GM13976 (cell line): ENCODE data around the gene SNAP47.

Source experiments
- DNase-seq: peaks from one replicate; pipeline ENCODE4 v3.0.0; 2012; ENCODE audit warnings: low spot score
- in situ Hi-C: fragments of 300-500 bp; cut with MboI; formaldehyde crosslinking; loops from one replicate; pipeline ENCODE4 v1.12.0; 2022; ENCODE audit warnings: low sequenced_read_pairs, mixed read lengths, inconsistent platforms; ENCODE audit not compliant: unreplicated experiment
- TF ChIP-seq, protein P1 (sequence below): IDR thresholded peaks from 2 replicates; pipeline ENCODE4 v1.5.1; 2012; ENCODE audit warnings: borderline replicate concordance, mild to moderate bottlenecking; ENCODE audit not compliant: insufficient read depth; ENCODE audit errors: extremely low read depth, missing control alignments, control extremely low read depth

SNAP47 gene

DNA sequence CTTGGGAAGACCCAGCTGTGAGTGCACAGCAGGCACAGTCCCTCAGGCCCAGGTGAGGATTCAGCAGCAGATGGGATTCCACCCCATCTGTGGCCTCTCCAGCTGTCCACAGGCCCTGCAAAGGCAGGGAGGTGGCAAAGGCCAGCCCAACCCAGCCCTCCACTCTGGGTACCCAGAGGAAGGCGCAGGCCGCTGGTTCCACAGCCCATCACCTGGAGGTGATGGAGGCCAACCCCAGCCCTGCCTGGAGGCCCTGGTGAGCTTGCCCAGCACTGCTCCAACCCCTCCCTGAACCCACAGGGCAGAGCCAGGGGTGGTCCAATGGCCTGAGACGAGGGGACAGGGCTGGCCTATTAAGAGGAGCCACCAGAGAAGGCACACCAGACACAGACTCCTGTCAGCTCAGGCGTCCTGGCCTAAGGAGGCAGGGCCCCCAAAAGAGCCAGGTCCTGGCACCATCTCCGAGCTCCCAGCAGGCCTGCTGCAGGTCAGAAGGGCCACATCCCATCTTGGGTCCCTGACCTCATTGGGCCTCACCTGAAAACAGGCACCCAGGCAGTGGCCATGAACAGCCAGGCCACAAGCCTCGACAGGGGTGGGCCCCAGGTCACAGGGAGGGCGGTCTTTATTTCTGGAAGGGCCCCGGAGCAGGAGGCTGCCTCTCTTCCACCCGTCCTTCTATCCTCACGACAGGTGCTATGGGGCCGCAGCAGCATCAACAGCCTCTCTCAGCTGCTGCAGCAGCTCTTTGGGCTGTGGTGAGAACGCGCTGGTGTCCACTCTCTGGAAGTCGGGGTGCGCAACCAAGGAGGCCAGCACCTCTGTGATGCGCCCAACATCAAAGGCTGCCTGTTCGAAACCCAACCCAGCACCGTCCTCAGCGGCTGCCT is 3.3 kb upstream of the SNAP47 start:
- in situ Hi-C loops, result no loop called here
- TF ChIP-seq, protein P1, sequence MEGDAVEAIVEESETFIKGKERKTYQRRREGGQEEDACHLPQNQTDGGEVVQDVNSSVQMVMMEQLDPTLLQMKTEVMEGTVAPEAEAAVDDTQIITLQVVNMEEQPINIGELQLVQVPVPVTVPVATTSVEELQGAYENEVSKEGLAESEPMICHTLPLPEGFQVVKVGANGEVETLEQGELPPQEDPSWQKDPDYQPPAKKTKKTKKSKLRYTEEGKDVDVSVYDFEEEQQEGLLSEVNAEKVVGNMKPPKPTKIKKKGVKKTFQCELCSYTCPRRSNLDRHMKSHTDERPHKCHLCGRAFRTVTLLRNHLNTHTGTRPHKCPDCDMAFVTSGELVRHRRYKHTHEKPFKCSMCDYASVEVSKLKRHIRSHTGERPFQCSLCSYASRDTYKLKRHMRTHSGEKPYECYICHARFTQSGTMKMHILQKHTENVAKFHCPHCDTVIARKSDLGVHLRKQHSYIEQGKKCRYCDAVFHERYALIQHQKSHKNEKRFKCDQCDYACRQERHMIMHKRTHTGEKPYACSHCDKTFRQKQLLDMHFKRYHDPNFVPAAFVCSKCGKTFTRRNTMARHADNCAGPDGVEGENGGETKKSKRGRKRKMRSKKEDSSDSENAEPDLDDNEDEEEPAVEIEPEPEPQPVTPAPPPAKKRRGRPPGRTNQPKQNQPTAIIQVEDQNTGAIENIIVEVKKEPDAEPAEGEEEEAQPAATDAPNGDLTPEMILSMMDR, result no peak
- DNase-seq, result no peak

DNA sequence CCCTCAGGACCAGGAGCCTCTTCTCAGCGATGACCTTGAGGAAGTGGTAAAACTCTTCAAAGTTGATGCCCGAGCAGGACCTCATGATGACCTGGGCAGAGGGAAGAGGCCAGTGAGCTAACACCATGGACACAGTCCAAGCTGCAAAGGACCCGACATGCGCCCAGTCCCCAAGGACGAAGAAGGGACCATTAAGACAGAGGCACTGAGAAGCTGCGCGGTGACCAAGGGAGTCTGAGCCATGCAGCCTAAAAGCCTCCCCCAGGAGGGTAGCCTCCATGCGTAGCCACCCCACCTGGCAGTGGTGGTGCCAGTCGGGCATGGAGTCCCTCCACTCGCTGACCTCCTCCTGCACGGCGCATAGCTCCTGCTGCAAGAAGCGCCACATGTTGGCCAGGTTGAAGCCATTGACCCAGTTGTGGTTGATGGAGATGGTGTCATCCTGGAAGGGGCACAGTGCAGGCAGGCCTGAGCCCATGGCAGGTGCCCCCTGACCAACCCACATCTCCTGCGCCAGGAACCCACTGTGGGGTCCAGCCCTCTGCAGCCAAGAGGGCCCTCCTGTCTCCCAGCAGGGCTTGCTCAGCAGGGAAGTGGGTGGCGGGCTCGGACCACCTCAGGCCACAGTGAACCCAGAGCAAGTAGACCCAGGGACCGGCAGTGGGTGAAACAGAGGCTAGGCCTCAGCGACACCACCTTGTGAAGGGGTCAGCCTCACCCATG is 2.5 kb upstream of the SNAP47 start:
- in situ Hi-C loops, result no loop called here
- no peak for DNase-seq

DNA sequence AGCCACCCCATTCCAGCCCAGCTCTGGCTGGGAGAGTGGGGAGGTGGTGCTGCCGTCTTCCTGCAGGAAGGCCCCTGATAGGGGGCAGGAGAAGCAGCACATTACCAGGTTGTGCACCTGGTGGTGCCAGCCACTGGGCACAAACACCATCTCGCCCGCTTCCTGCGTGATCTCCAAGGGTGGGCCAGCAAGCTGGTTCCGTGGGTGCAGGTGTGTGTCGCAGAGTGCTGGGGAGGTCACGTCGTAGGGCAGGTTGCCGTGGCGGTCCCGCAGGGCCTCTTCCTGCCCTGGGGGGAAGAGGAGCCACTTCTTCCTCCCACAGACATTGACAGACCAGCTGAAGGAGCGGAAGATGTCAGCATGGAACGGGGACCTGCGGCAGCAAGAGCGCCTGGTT is 1.9 kb upstream of the SNAP47 start:
- no peak for DNase-seq
- TF ChIP-seq, protein P1, result no peak
- in situ Hi-C loops, result no loop called here

More for the DNA sequence above, 2.5 kb upstream of the SNAP47 start:
- TF ChIP-seq, protein P1, result no peak

DNA sequence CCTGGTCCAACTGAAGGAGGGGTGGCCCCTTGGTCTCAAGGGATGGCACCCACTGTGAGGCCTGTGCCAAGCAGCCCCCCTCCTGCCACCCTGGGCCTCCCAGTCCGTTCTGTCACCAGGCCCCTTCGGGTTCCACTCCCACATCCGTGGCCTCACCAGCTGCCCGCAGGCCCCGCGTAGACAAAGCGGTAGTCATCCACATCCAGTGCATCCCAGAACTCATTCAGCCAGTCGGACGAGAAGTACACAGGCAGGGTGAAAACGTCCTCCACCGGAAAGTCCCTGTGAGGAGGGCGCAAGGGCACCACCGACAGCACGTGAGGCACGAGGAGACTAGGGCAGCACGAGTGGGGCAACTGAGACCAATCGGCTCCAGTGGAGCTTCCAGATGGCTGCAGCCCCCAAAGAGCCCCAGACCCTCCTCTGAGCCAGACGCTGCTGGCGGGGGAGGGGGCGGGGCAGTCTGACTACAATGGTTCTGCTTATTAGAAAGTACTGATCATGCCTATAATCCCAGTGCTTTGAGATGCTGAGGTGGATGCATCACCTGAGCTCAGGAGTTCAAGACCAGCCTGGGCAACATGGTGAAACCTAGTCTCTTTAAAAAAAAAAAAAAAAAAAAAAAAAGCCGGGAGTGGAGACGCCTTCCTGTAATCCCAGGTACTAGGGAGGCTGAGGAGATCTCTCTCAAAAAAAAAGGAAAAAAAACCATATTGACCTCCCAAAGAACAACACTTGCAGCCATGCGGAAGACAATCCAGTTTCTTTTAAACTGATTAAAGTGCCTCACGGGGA is 1.3 kb upstream of the SNAP47 start:
- in situ Hi-C loops, result no loop called here

DNA sequence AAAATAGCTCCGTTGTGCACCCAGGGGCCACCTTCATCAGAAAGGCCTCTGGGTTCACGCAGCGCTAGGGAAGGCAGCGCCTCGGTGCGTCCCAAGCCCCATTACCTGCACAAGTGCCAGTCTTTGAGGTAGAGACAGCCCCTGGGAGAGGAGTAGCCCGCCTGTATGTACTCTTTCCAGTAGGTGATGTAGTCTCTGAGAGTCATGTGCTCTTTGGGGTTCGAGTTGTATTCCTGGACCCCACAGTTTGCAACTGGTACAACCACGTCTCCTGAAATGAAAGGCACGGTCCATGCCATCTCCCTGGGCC is 734 bp upstream of the SNAP47 start:
- TF ChIP-seq, protein P1, result no peak
- DNase-seq, result no peak
- in situ Hi-C loops, result no loop called here

More for the DNA sequence above, 1.3 kb upstream of the SNAP47 start:
- no peak for DNase-seq
- TF ChIP-seq, protein P1, result no peak

DNA sequence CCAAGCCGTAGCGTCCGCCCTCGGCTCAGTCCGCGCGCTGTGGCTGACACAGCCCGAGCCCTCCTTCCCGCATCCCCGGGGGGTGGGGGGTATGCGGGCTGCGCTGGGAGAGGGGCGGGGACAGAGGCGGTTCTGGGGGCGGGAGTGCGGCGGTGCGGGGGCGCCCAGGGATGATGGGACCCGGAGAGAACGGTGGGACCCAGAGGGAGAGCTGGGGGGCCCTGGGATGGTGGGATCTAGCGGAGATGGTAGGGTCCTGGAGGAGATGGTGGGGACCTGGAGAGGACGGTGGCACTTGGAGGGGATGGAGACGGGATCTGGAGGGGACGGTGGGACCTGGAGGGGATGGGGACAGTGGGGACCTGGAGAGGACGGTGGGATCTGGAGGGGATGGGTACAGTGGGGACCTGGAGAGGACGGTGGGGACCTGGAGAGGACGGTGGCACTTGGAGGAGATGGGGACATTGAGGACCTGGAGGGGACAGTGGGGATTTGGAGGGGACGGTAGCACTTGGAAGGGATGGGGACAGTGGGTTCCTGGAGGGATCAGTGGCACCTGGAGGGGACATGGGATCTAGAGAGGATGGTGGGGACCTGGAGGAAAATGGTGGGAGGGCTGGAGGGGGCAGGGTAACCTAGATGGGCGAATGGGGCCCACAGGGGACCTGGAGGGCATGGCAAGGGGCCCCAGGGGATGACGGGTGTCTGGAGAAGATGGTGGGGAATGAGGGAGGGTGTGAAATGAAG is 477 bp downstream of the SNAP47 start:
- no peak for DNase-seq

More for the DNA sequence above, 477 bp downstream of the SNAP47 start:
- TF ChIP-seq, protein P1, result no peak
- in situ Hi-C loops, result no loop called here
